Mucosa of gallbladder (tissue), 1 donor: ENCODE results near the gene STPG3. TPM values are rescaled to one million over a fixed set of nuclear protein-coding genes. Genes with fewer than 3 reads are reported as not detected.
A peak's percentile ranks its signal among the peaks of the same experiment; 100 is the strongest.

ENCODE experiments used
- DNase-seq: peaks from one replicate; pipeline ENCODE4 v3.0.0-alpha.2; 2020; ENCODE audit warnings: low spot score
- total RNA-seq: library from RNA; stranded (reverse); gene quantifications from one replicate; pipeline ENCODE4 v1.2.1, GENCODE V29; 2021
- donor health status: DM: no; HTN: no; CAD: no.

Gene STPG3
- total RNA-seq = not detected

DNA sequence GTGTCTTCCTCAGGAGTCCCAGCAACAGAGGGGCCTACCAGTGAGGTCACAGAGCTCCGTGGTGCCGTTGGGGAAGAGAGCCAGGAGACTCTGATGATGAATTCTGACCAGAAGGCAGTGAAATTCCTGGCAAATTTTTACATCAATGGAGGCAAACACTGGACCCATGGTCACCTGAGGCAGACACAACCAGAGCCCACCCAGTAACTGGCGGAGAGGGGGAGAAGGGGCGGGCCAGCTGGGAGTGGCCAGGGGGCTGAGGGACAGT, at the start of gene STPG3:
Gene STPG3 (plus strand): TSS at position 93 of the 268 bp plus-strand sequence. CDS start 1 bp downstream, at position 94.
- DNase-seq = no peak

DNA sequence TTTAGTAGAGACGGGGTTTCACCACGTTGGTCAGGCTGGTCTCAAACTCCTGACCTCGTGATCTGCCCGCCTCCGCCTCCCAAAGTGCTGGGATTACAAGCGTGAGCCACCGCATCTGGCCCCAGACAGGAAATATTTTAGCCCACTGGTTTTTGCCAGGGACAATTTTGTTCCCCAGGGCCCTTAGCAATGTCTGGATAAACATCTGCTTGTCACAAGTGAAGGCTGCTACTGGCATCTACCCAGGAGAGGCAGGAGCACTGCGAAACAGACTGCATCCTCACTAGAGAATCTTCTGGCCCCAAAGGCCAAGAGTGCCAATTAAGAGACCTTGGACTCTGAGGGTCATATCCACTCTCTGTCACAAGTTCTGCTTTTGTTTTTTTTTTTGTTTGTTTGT, 48.1 kb upstream of the STPG3 start:
- no peak for DNase-seq

DNA sequence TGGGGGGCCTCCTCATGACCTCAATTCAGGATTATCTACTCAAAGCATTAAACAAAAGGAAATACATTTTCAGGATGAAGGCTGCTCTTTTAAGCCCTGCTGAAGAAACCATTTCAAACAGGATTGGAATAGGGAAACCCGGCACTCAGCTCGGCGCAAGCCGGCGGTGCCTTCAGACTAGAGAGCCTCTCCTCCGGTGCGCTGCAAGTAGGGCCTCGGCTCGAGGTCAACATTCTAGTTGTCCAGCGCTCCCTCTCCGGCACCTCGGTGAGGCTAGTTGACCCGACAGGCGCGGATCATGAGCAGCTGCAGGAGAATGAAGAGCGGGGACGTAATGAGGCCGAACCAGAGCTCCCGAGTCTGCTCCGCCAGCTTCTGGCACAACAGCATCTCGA, 46.4 kb upstream of the STPG3 start:
- DNase-seq = no peak

DNA sequence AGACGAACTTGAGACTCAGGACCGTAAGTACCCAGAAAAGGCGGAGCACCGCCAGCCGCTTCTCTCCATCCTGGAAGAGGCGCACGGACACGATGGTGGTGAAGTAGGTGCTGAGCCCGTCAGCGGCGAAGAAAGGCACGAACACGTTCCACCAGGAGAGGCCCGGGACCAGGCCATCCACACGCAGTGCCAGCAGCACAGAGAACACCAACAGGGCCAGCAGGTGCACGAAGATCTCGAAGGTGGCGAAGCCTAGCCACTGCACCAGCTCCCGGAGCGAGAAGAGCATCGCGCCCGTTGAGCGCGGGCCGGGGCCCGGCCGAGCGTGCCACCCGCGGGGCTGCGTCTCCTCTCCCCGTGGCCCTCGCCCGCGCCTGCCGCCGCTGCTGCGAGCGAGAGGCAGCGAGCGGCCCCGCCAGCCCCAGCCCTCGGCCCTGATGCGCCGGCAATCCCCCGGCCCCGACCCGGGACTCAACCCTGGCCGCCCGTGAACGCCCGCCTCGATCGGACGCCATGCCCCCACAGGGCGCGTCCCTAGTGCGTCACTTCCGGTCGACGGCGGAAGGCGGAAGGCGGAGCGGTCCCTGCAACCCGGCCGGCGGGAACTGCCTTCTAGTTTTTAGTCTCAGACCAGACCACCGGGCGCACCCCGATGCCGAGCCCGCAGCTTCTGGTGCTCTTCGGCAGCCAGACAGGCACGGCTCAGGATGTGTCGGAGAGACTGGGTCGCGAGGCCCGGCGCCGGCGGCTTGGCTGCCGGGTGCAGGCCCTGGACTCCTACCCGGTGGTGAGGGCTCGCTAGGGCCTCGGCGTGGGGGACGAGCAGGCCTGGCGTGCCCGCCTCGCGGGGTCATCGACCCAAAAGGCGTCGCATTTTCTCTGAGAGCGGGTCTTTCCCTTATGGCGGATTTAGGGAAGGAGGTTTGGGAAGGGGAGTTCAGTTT, 45.7 kb upstream of the STPG3 start, which contains the start of the genes NDOR1 and TMEM203:
Gene NDOR1 (plus strand): TSS at position 575 of the 944 bp plus-strand sequence. CDS start 78 bp downstream, at position 653.
Gene TMEM203 (minus strand): TSS at position 523 of the 944 bp plus-strand sequence. CDS start 234 bp downstream, at position 289.
- peak; percentile 92 for DNase-seq

DNA sequence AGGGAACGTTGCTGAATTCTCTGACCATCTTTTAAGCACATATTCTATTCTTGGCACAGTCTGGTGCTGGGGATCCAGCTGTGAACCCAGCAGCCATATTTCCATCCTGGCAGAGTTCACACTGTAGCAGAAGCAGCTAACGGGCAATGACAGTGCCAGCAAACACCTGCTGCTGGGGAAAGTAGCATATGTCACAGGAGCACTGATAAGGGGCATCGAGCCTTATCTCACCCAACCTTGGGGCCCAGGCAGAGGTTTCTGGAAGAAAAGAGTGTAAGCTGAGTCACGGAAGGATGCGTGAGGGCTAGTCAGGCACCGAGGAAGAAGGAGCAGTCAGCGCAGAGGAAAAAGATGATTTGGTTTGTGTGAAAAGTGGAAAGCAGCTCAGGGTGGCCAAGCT, 44.5 kb upstream of the STPG3 start:
- no peak for DNase-seq

DNA sequence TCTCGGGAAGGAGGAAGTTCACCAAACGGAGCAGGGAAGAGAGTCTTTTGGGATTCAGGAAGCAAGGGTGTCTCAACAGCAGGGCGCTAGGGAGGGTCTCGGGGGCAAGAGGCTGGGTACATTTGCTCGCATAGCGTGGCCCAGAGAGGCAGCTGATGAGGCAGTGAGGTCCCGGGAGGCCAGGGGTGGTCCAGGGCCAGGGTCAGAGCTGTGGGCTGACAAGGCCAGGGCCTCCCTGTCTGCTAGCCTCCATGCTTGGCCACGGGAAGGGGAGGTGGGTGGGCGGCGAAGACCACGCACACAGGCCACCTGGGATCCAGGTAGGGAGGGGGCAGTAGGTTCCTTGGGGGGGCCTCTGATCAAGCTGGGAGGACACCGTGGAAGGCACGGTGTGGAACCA, 39.6 kb upstream of the STPG3 start:
- DNase-seq = no peak

DNA sequence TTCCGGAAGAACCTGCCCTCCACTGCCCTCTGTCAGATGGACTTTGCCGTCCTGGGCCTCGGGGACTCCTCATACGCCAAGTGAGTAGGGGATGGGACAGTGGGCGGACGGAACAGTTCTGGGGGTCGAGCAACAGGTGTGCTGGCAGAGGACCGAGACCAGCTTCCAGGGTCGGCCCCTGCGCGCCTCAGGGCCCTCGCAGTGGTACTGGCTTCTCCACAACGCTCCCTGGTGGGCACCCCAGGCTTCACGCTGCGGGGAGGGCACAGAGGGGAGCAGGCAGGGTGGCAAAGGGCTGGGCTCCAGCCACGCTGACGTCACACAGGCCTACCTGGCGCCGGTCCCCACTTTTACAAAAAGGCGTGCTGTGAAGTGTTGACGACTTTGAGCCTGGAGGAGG, 38.6 kb upstream of the STPG3 start:
- no peak for DNase-seq

DNA sequence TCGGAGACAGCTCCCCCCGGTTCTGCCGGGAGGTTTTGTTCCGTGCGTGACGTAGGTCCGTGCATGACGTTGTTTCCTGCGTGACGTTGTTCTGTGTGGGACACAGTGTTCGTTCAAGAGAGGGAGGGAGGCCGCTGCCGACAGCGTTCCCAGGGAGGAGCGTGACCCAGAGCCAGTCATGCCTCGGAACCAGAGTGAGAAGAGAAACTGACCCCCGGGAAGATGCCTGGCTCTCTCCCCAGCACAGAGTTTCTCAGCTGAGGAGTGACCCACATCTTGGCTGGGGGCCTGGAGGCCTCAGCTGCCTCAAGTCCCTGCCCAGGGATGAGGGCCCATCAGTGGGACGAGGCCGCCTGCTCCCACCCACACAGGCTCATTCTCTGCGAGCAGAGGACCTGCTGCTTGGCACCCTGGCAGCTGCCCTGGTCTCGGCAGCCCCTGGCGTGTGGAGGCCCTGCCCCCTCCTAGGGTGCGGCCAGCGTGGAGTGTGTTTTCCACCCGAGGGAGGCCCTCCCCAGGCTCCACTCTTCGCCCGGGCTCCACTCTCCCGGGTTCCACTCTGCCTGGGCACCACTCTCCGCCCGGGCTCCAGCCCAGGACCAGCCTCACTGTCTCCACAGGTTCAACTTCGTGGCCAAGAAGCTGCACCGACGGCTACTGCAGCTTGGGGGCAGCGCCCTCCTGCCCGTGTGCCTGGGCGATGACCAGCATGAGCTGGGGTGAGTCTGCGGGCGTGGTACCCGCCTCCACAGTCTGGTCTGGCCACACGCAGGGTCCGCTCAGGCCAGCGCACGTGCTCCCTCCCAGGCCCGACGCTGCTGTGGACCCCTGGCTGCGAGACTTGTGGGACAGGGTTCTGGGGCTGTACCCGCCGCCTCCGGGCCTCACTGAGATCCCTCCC, 37.7 kb upstream of the STPG3 start:
- DNase-seq = no peak

DNA sequence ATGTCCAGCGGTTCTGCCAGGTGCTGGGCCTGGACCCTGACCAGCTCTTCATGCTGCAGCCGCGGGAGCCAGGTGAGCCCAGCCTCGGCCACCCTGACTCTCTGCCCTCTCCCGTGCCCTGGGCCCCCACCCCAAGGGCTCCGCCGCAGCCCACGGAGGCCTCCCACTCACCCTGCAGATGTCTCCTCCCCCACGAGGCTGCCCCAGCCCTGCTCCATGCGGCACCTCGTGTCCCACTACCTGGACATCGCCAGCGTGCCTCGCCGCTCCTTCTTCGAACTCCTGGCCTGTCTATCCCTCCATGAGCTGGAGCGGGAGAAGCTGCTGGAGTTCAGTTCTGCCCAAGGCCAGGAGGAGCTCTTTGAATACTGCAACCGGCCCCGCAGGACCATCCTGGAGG, 36.5 kb upstream of the STPG3 start:
- no peak for DNase-seq

DNA sequence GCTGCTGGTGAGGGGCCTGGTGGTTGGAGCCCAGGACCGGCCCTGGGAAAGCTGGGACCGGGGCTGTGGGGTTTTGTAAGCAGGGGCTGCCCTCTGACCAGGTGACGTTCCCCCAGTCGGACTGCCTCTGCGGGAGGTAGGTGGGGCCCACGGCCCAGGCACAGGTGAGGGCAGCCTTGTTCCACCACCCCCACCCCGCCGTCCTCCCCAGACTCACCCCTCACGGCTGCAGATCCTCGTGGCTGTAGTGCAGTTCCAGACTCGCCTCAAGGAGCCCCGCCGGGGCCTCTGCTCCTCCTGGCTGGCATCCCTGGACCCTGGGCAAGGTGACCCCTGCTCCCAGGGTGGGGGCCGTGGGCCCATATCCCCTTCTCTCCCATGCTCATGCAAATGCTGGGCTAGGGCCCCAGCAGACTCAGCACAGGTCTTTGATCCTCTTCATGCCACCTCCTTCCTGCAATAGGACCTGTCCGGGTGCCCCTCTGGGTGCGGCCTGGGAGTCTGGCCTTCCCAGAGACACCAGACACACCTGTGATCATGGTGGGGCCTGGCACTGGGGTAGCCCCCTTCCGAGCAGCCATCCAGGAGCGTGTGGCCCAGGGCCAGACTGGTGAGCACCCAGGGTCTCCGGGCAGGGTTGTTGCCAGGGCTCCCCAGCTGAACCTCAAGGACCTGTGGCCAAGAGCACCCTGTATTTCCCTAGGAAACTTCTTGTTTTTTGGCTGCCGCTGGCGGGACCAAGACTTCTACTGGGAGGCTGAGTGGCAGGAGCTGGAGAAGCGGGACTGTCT, 35.7 kb upstream of the STPG3 start:
- DNase-seq = no peak

DNA sequence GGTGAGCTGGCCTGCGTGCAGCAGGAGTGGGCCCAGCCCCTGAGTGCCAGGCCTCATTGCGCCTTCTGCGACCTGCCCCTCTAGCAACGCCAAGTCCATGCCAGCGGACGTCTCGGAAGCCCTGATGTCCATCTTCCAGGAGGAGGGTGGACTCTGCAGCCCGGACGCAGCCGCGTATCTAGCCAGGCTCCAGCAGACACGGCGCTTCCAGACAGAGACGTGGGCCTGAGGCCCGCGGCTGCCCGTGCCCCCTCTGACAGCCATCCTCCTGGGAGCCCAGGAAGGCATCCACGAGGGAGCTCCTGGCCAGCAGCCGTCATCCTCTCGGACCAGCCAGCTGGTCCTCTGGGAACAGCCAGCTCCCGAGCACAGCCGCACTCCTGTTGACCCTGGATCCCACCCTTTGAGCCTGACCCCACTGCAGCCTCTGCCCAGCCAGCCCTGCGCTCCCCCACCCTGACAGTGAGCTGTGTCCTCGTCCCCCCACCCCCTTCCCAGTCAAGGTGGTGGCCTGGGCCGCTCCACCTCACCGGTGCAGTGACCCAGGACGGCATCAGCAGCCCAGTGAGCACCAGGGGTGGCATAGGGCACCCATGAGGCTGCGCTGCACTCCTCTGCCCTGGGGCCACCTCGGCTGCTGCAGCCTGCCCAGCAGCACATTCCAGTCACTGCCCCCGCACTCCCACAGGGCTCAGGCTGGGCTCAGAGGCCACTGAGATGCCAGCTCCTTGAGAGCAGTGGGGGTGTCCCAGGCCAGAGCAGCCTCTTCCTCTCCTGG, 34.7 kb upstream of the STPG3 start:
- no peak for DNase-seq

DNA sequence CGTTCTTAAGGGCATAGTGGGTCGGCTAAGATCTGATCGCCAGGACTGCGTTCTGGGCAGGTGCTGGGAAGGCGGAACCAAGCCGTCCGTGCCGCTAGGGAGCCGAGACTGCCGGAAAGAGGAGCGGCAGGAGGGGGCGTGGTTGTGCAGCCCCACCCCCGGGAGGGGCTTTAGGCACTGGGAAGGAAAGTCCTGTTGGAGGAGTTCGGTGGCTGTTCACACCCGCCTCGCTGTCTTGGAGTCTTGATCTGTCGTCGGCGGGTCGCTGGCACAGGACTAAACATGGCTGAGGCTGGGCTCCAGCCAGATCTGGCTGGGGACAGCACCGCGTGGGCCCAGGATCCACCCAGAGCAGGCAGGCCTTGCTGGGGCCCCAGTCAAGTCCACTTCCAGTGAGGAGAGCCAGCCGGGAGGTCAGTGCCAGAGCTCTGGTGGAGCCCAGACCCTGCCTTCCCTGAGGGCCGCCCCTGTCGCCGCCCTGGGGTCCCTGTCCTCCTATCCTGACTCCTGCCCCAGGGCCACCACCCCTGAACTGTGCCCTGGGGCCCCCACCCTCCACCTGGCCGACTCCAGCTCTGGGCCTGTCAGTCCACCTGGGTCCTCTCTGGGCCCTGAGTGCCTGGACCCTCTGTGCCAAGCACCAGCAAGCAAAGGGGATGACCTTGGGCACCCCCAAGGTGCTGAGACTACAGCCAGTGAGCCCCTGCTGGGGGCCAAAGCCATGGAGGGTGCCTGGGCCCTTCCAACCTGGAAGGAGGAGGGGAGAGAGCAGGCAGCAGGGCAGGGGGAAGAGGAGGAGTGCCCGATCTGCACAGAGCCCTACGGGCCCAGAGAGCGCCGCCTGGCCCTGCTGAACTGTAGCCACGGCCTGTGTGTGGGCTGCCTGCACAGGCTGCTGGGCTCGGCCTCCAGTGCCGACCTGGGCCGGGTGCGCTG, 33.5 kb upstream of the STPG3 start:
- DNase-seq = peak; percentile 82

DNA sequence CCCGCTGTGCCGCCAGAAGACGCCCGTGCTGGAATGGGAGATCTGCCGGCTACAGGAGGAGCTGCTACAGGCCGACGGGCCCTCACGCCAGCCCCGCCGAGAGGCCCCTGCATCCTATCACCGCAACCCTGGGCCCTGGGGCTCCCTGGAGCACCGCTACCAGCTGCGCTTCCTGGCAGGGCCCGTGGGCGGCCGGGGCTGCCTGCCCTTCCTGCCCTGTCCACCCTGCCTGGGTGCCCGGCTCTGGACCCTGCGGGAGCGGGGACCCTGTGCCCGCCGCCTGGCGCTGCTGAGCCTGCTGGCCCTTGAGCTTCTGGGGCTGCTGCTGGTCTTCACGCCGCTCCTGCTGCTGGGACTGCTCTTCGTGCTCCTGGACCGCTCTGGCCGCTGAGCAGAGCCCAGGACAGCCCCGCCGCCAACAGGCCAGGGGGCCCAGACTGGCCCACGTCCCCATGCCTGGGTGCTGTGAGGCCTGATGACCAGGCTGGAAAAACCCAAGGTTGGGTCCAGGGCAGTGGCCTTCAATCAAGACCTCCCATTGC, 32.8 kb upstream of the STPG3 start:
- DNase-seq = no peak

DNA sequence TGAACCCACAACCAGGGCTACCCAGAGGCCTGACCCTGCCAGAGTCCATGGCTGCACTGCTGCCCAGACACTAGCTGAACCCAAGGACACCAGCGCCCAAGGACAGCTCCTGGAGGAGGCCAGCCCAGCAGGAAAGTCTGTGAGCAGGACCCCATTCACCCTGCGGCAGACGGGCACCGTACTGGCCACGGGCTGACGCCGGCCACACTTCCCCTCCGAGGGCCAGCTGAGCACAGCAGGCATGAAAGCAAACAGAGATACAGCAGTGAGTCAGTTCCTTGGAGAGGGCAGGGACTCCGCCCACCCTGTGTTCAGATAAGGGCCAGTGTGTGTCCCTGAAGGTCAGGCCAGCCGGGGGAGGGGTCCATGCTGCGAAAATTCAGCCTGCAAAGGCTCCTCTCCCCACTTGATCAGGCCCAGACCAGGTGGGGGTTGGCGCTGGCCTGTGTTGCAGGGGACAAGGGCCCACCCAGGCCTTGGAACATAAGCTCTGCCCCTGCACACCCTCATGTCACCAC, 32.3 kb upstream of the STPG3 start:
- DNase-seq = peak; percentile 52

DNA sequence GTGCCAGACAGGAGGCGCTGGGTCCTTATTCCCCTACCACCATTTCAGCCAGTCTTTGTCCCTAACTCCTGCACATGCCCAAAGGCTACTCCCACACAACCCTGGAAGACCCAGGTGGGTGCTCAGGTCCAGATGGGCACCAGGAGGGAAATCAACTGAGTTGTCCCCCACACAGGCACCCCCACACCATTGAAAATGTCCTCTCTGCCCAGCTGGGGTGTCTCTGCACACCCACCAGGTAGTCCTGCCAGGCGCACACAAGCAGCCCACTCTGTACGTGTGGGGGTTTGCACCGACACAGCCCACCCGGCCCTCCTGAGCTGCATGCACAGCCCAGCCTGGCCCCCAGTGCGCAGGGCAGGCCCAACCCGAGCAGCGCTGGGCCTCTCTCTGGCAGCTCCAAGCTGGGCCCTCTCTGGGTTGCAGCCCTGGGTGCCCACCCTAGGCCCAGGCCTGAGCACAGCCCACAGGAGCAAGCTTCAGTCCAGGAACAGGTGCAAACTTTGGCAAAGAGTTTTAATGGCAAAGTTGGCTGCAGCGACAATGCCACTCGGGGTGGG, 31.2 kb upstream of the STPG3 start:
- no peak for DNase-seq

DNA sequence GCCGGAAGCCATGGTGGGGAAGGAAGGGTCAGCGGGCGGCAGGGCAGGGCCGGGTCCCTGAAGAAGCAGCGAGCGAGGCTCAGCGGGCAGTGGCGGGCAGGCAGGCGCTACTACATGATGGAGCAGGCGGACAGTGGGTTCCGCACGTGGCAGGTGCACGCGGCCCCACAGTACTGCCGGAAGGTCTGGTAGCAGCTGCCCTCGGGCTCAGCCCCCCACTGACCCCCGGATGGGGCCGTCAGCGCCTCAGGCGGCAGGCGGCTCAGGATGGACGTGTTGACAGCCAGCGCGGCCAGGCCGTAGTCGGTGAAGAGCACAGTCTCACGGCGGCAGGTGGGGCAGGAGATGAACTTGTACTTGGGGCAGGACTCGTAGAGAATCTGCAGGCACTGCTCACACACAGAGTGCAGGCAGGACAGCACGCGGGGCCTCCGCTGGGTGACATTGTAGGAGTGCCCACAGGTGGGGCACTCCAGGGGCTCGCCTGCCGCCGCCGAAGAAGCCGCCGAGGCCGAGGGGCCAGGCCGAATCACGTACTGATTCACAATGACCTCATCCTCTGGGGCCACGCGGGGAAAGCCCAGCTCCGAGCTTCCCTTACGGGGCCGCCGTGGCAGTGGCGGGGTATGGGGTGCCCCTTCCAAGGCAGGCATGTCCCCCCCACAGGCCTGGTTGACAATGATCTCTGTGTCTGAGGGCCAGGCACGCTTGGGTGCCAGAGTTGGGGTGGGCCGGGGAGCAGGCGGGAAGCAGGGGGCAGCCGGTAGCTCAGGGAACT, 30.6 kb upstream of the STPG3 start:
- no peak for DNase-seq

DNA sequence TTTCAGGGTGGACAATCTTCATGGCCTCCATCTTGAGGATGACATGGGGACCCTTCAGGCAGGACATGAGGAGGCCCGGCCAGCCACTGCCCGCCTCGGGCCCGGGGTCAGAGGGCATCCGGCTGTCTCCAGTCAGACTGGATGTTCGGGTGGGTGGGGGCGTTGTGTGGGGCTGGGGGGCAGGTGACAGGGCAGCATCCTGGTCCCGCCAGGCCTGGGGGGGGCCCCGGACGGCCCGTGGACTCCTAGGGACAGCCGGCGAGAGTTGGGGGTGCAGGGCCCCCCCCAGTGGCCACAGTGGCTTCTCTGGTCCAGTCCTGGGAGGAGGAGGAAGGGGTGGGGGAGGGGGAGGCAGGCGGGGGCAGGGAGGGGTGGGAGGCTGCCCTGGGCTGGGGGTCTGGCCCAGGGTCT, 30.0 kb upstream of the STPG3 start:
- DNase-seq = no peak

DNA sequence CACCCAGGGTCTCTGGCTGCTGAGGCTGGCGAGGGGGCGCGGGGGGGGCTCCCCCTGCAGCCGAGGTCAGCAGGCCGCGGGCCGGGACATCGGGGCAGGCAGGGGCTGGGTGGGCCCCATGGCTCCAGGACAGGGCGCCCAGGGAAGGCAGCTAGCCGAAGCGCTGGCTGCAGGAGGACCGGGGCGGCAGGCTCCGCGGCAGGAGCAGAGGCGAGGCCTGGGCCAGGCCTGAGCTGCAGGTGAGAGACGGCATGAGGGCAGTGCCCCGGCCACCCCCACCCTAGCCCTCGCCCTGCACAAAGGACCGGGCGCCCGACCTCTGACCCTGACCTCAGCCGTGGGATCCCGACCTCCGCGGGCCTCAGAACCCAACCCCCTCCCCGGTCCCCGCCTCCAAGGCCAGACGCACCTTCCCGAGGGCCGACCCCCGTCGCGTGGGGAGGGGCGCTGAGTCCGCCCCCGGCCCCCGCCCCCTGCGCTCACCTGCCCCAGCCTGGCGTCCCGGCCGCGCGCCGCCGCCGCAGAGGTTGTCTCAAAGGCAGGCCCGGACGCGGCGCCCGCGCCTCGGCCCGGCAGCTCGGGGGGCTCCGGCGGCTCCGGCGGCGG, 29.5 kb upstream of the STPG3 start:
- DNase-seq = no peak
